Cardiac muscle cell (in vitro differentiated cells and primary cell): ENCODE measurements around the gene EFTUD2. TPM values are rescaled to one million over a fixed set of nuclear protein-coding genes. Genes with fewer than 3 reads are reported as not detected.
A peak's percentile ranks its signal among the peaks of the same experiment; 100 is the strongest.

Experiments
- DNase-seq, 2 donors: peaks; one replicate each; pipeline versions ENCODE4 v3.0.0 to v3.0.0-alpha.2; 2010 to 2017; ENCODE audit warnings: low read depth in 1 of 2, low spot score in 1 of 2
- H3K27ac ChIP-seq: fragments of 200-600 bp; sonication (generic); 2 replicates; pipeline ENCODE4 v1.5.1; 2016
- H3K27me3 ChIP-seq: fragments of 200-600 bp; sonication (generic); 2 replicates; pipeline ENCODE4 v1.6.0; 2016; ENCODE audit warnings: control low read depth
- H3K36me3 ChIP-seq: fragments of 200-600 bp; sonication (generic); 2 replicates; pipeline ENCODE4 v1.5.1; 2016; ENCODE audit warnings: control low read depth
- H3K4me1 ChIP-seq: fragments of 200-600 bp; sonication (generic); 2 replicates; pipeline ENCODE4 v1.8.1; 2017; ENCODE audit warnings: low read depth, mild to moderate bottlenecking, mixed run types
- H3K4me3 ChIP-seq: fragments of 200-600 bp; sonication (generic); 2 replicates; pipeline ENCODE4 v1.5.1; 2016; ENCODE audit warnings: mild to moderate bottlenecking
- H3K9me3 ChIP-seq: fragments of 200-600 bp; sonication (generic); 2 replicates; pipeline ENCODE4 v1.5.1; 2017; ENCODE audit warnings: low read depth, mild to moderate bottlenecking, control low read depth
- CTCF ChIP-seq: IDR thresholded peaks from 2 replicates; pipeline ENCODE4 v1.5.1; 2012; ENCODE audit warnings: low read depth, mild to moderate bottlenecking, low read length
- polyA plus RNA-seq: library from polyadenylated mRNA; unstranded; fragments of >200 nt; fragmentation: Nextera tagmentation; extraction: Ambion mirVana; gene quantifications from 2 replicates; pipeline ENCODE4 v1.2.1, GENCODE V29; 2016
- total RNA-seq: library from RNA; depleted of rRNA; stranded (reverse); fragments of >200 nt; gene quantifications from 2 replicates; pipeline ENCODE4 v1.2.3, GENCODE V29; 2016

EFTUD2 gene
- total and polyA plus RNA-seq, 2 experiments from 2014 or later, result 105 to 151 TPM

DNA sequence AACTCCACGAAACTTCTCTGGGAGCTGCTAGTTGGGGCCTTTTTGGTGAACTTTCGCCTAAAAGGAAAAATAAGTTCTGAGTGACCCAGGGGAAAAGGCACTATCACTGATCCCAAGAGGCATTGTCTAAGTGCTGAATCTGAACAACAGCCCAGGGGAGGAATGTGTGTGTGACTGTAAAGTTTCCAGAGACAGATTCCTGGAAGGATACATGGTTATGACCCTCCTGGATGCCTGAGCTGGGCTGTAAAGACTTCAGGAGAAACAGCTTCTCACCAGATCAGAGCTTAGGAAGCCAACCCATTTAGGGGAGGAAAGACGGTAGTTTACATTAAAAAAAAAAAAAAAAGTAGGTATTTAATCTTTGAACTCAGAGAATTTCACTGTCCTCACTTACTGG is 31.4 kb downstream of the EFTUD2 start:
- TF ChIP-seq CTCF, result no peak
- Histone ChIP-seq H3K27me3 (no peaks in the 10 kb centered on the region), H3K27ac (no peak overlapping the region), H3K9me3 (no peaks in the 10 kb centered on the region), H3K36me3 (peaks cover 38% of the 10 kb centered on the region), H3K4me1 (peaks cover 3% of the 10 kb centered on the region), H3K4me3 (no peak overlapping the region)
- DNase-seq, result no peak

- H3K4me3 ChIP-seq, result no peak overlapping the region
- peaks cover 3% of the 10 kb centered on the region for H3K4me1 ChIP-seq
- DNase-seq, result no peak
- H3K36me3 ChIP-seq, result peaks cover 36% of the 10 kb centered on the region
- H3K27ac ChIP-seq, result peak overlapping the region; percentile 31
- no peaks in the 10 kb centered on the region for H3K9me3 ChIP-seq
- H3K27me3 ChIP-seq, result no peaks in the 10 kb centered on the region
- TF ChIP-seq CTCF, result no peak
Measured at GRCh38 chr17:44865931-44866330, 33.3 kb downstream of the EFTUD2 start.

DNA sequence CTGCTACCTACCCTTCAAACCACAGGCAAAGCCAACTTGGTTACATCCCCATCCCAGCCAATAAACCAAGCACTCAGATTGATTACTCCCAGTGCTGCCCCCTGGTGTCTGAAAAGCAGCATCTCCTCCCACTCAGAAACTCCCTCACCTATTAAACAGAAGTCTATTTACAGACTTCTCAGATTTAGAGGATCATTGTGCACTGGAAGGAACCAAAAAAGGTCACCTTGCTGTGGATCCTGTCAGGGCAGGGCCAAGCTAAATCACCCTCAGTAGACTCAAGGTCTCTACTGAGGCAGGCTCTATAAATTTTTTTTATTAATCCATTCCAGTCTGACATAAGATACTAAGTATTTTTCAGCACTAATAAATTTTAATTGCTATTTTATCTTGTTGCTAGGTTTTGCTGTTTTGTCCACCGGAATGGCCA is 34.0 kb downstream of the EFTUD2 start:
- H3K27me3 ChIP-seq, result no peaks in the 10 kb centered on the region
- TF ChIP-seq CTCF, result peak; percentile 85
- no peaks in the 10 kb centered on the region for H3K9me3 ChIP-seq
- DNase-seq, result peak; percentile 82 to 85
- peaks cover 34% of the 10 kb centered on the region for H3K36me3 ChIP-seq
- peaks cover 3% of the 10 kb centered on the region for H3K4me1 ChIP-seq
- no peak overlapping the region for H3K4me3 ChIP-seq
- peak overlapping the region; percentile 31 for H3K27ac ChIP-seq

GRCh38 chr17:44864831-44865230 is 34.4 kb downstream of the EFTUD2 start:
- Histone ChIP-seq H3K27me3 (no peaks in the 10 kb centered on the region), H3K4me3 (no peak overlapping the region), H3K36me3 (peaks cover 34% of the 10 kb centered on the region), H3K4me1 (peaks cover 3% of the 10 kb centered on the region), H3K27ac (no peak overlapping the region), H3K9me3 (no peaks in the 10 kb centered on the region)
- no peak for DNase-seq
- TF ChIP-seq CTCF, result no peak

DNA sequence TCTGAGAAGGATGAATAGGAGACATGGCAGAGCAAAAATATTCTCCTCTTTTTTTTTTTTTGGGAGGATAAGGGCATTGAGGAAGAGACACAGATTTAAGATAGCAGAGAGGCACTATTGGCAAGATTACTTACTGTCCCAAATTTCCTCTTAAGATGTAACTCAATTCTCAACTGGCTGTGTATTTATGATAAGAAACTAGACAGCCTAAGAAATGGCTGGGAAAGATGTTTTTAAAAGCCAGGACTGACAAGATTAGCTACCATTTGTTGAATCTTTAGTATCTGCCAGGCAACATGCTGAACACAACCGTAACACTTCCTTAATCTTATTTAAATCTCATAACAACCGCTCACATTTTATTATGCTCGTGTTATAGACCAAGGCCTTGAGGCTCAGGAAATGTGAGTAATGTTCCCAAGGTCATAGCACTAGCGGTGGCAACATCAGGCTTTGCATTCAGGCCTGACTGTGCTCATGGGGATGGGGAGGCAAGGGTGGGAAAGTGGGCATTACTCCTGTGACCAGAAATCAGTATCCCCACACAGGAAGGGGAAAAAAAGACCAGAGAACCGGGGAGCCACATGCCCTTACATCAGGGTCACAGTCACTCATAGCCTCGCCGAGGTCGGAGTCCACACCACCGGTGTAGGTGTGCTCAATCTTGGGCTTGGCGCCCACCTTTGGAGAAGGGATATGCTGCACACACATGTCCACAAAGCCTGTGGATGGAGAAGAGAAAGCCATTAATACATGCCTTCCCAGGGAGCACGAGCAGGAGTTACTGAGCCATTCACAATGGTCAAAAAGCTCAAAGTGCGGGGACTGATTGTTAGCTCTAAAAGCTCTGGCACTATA is 36.0 kb downstream of the EFTUD2 start:
- Histone ChIP-seq H3K9me3 (no peaks in the 10 kb centered on the region), H3K27ac (no peak overlapping the region), H3K36me3 (peaks cover 49% of the 10 kb centered on the region), H3K4me3 (no peak overlapping the region), H3K27me3 (no peaks in the 10 kb centered on the region), H3K4me1 (peaks cover 3% of the 10 kb centered on the region)
- no peak for TF ChIP-seq CTCF
- no peak for DNase-seq
